SU-DHL-6 (cell line): ENCODE data around the gene FAM171A2.

Experiments used
- H2AFZ ChIP-seq: fragments of 200-600 bp; sonication (generic); 2 replicates; pipeline ENCODE4 v1.6.1; 2014; ENCODE audit warnings: low read depth, mild to moderate bottlenecking, moderate library complexity, mixed read lengths, antibody characterized with exemption, low read length; ENCODE audit not compliant: severe bottlenecking
- H3F3A ChIP-seq: fragments of 200-600 bp; shearing (Covaris generic); 2 replicates; pipeline ENCODE4 v1.6.0; 2016; ENCODE audit warnings: antibody characterized with exemption, mild to moderate bottlenecking; ENCODE audit not compliant: insufficient read depth
- H3K27ac ChIP-seq: fragments of 200-600 bp; sonication (generic); 2 replicates; pipeline ENCODE4 v1.5.1; 2016; ENCODE audit warnings: low read depth, mild to moderate bottlenecking, low read length, moderate library complexity, mixed read lengths
- H3K27me3 ChIP-seq: fragments of 200-600 bp; sonication (generic), shearing (Covaris generic); 2 replicates; pipeline ENCODE4 v1.6.0; 2014; ENCODE audit warnings: mild to moderate bottlenecking, low read length
- H3K36me3 ChIP-seq: fragments of 200-600 bp; sonication (generic); 2 replicates; pipeline ENCODE4 v1.6.1; 2014; ENCODE audit warnings: mild to moderate bottlenecking, low read length, mixed read lengths
- H3K4me2 ChIP-seq: fragments of 300-600, 200-600 bp; shearing (Covaris generic), sonication (generic); 2 replicates; pipeline ENCODE4 v1.6.0; 2014; ENCODE audit warnings: low read length, low read depth, mild to moderate bottlenecking; ENCODE audit not compliant: poor library complexity, severe bottlenecking
- H3K4me3 ChIP-seq: fragments of 200-600 bp; sonication (generic); 2 replicates; pipeline ENCODE4 v1.5.1; 2014; ENCODE audit warnings: antibody characterized with exemption, low read length, mild to moderate bottlenecking, mixed read lengths; ENCODE audit not compliant: insufficient read depth, poor library complexity, severe bottlenecking
- H3K79me2 ChIP-seq: fragments of 200-600 bp; sonication (generic); 2 replicates; pipeline ENCODE4 v1.6.1; 2014; ENCODE audit warnings: mild to moderate bottlenecking, low read length, moderate library complexity; ENCODE audit not compliant: insufficient read depth
- H3K9ac ChIP-seq: fragments of 200-600 bp; sonication (generic); 2 replicates; pipeline ENCODE4 v1.7.0; 2014; ENCODE audit warnings: mild to moderate bottlenecking, low read length
- H3K9me2 ChIP-seq: fragments of 200-600 bp; sonication (generic); replicated peaks from 2 replicates; pipeline ENCODE4 v1.6.1; 2014; ENCODE audit warnings: low read length; ENCODE audit not compliant: insufficient read depth
- H3K9me3 ChIP-seq: fragments of 200-600 bp; sonication (generic); 2 replicates; pipeline ENCODE4 v1.6.1; 2014; ENCODE audit warnings: low read length, mixed read lengths; ENCODE audit not compliant: insufficient read depth
- H4K20me1 ChIP-seq: fragments of 200-600 bp; sonication (generic); 2 replicates; pipeline ENCODE4 v1.6.1; 2014; ENCODE audit warnings: low read depth, mild to moderate bottlenecking, antibody characterized with exemption, low read length, moderate library complexity, mixed read lengths
- EZH2phosphoT487 ChIP-seq: fragments of 200-600 bp; sonication (generic), shearing (Covaris generic); conservative IDR thresholded peaks from 2 replicates; pipeline ENCODE4 v1.6.1; 2018; ENCODE audit warnings: mild to moderate bottlenecking, antibody characterized with exemption, low read length, moderate library complexity, mixed read lengths
- TF ChIP-seq, protein P1 (sequence below): fragments of 200-600 bp; sonication (generic); IDR thresholded peaks from one replicate; pipeline ENCODE4 v1.5.1; 2017; ENCODE audit warnings: antibody characterized with exemption, mild to moderate bottlenecking, low read length, moderate library complexity; ENCODE audit not compliant: insufficient read depth, poor library complexity, severe bottlenecking

The FAM171A2 gene

GRCh38 chr17:44390250-44390870, 26.7 kb upstream of the FAM171A2 start:
- TF ChIP-seq, protein P1, sequence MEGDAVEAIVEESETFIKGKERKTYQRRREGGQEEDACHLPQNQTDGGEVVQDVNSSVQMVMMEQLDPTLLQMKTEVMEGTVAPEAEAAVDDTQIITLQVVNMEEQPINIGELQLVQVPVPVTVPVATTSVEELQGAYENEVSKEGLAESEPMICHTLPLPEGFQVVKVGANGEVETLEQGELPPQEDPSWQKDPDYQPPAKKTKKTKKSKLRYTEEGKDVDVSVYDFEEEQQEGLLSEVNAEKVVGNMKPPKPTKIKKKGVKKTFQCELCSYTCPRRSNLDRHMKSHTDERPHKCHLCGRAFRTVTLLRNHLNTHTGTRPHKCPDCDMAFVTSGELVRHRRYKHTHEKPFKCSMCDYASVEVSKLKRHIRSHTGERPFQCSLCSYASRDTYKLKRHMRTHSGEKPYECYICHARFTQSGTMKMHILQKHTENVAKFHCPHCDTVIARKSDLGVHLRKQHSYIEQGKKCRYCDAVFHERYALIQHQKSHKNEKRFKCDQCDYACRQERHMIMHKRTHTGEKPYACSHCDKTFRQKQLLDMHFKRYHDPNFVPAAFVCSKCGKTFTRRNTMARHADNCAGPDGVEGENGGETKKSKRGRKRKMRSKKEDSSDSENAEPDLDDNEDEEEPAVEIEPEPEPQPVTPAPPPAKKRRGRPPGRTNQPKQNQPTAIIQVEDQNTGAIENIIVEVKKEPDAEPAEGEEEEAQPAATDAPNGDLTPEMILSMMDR = no peak
- no peak for TF ChIP-seq EZH2phosphoT487
- peaks cover 5% of the 10 kb centered on the region; the same call in 1 of the 2 replicates for H3F3A ChIP-seq
- no peaks in the 10 kb centered on the region for H3K9me3 ChIP-seq
- H4K20me1 ChIP-seq = no peaks in the 10 kb centered on the region
- H3K4me3 ChIP-seq = no peak overlapping the region
- H3K27me3 ChIP-seq = no peaks in the 10 kb centered on the region
- no peaks in the 10 kb centered on the region for H3K36me3 ChIP-seq
- H2AFZ ChIP-seq = no peak overlapping the region
- no peak overlapping the region for H3K9ac ChIP-seq
- H3K79me2 ChIP-seq = no peaks in the 10 kb centered on the region
- no peaks in the 10 kb centered on the region for H3K9me2 ChIP-seq
- H3K27ac ChIP-seq = no peak overlapping the region
- no peak overlapping the region for H3K4me2 ChIP-seq

DNA sequence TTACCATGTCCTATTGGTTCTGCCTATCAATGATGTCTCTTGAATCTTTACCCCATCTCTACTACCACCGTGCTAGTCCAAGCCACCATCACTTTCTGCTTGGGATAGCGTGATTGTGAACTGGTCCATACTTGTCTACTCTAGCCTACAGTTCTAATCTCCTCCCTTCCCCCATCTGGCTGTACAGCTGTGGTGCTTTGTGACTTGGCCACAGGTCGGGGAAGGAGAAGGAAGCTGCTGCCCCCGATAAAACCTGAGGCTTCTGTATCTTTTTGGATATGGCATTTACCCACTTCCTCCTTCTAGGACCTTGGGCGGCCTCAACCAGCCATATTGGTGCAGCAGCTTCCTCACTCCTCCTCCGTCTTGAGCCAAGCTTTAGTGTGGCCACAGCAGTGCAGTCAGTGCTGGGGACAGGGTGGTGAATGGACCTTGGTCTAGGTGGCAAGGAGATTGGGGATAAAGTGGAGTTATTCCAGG, 26.1 kb upstream of the FAM171A2 start:
- Histone ChIP-seq H3K79me2 (no peaks in the 10 kb centered on the region), H3F3A (peaks cover 4% of the 10 kb centered on the region; the same call in 1 of the 2 replicates), H3K9me3 (no peaks in the 10 kb centered on the region), H4K20me1 (no peaks in the 10 kb centered on the region), H3K4me2 (no peak overlapping the region), H2AFZ (no peak overlapping the region), H3K27ac (no peak overlapping the region), H3K36me3 (no peaks in the 10 kb centered on the region), H3K27me3 (no peaks in the 10 kb centered on the region), H3K9ac (no peak overlapping the region), H3K4me3 (no peak overlapping the region), H3K9me2 (no peaks in the 10 kb centered on the region)
- no peak for TF ChIP-seq EZH2phosphoT487
- TF ChIP-seq, protein P1 = no peak

DNA sequence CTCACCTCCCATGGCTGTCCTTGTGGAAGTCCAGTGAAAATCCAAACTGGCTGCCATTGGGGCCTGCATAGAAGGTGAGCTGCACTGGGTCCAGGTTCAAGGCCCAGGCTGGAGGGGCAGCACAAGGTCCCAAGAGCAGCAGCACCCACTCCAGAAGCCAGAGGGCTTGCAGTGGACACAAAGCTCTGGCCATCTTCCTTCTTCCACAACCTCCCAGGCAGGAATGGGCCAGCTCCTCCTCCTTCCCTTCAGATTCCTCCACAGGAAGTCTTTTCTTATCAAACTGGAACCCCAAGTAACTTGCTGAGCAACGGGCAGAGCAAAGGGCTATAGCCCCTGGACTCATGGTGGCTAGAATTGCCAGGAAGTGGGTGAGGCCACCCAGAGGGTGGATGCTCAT, 25.6 kb upstream of the FAM171A2 start, which contains the start of gene ITGA2B:
TSS of gene ITGA2B (minus strand) at position 369 of the 400 bp plus-strand sequence. CDS start at position 193, 176 bp downstream.
- Histone ChIP-seq H3K9me3 (no peaks in the 10 kb centered on the region), H3K27me3 (no peaks in the 10 kb centered on the region), H3K36me3 (no peaks in the 10 kb centered on the region), H4K20me1 (no peaks in the 10 kb centered on the region), H3K4me3 (no peak within 1 kb of the TSS), H3F3A (no peaks in the 10 kb centered on the region), H2AFZ (no peak within 1 kb of the TSS), H3K79me2 (no peaks in the 10 kb centered on the region), H3K9me2 (no peaks in the 10 kb centered on the region), H3K4me2 (no peak within 1 kb of the TSS), H3K27ac (no peak within 1 kb of the TSS), H3K9ac (no peak within 1 kb of the TSS)
- TF ChIP-seq EZH2phosphoT487 = no peak
- TF ChIP-seq, protein P1 = no peak
